Neuronal stem cell (in vitro differentiated cells): ENCODE results near the gene SEPTIN5.

ENCODE experiments used
- DNase-seq: peaks from one replicate; pipeline ENCODE4 v3.0.0-alpha.2; 2013; ENCODE audit warnings: low spot score
- H2AFZ ChIP-seq: one replicate; pipeline ENCODE4 v1.6.1; 2013; ENCODE audit warnings: mild to moderate bottlenecking, low read length, inconsistent platforms
- H2AK5ac ChIP-seq: 2 replicates; pipeline ENCODE4 v1.6.1; 2013; ENCODE audit warnings: low read depth, mild to moderate bottlenecking, inconsistent platforms, low read length, moderate library complexity, mixed read lengths
- H2BK120ac ChIP-seq: 2 replicates; pipeline ENCODE4 v1.6.1; 2013; ENCODE audit warnings: low read depth, mild to moderate bottlenecking, inconsistent platforms, low read length, moderate library complexity, mixed read lengths
- H2BK12ac ChIP-seq: one replicate; pipeline ENCODE4 v1.6.1; 2013; ENCODE audit warnings: low read length, inconsistent platforms
- H2BK15ac ChIP-seq: 2 replicates; pipeline ENCODE4 v1.6.1; 2013; ENCODE audit warnings: mild to moderate bottlenecking, low read length, inconsistent platforms, mixed read lengths
- H2BK5ac ChIP-seq: one replicate; pipeline ENCODE4 v1.6.1; 2013; ENCODE audit warnings: inconsistent platforms, mild to moderate bottlenecking, low read length, moderate library complexity
- H3K14ac ChIP-seq: one replicate; pipeline ENCODE4 v1.6.1; 2013; ENCODE audit warnings: low read length, inconsistent platforms
- H3K18ac ChIP-seq: 2 replicates; pipeline ENCODE4 v1.6.1; 2013; ENCODE audit warnings: low read length, inconsistent platforms
- H3K23ac ChIP-seq: 2 replicates; pipeline ENCODE4 v1.6.1; 2013; ENCODE audit warnings: low read depth, mild to moderate bottlenecking, mixed read lengths, low read length, inconsistent platforms; ENCODE audit not compliant: poor library complexity
- H3K27ac ChIP-seq: replicated peaks from 3 replicates; pipeline ENCODE4 v1.5.1; 2013; ENCODE audit warnings: low read length, inconsistent platforms
- H3K27me3 ChIP-seq, 3 experiments: 2 replicates each; pipeline ENCODE4 v1.6.1; 2013; ENCODE audit warnings: low read length in 3 of 3, mild to moderate bottlenecking in 2 of 3, inconsistent platforms in 1 of 3, low read depth in 1 of 3, mixed read lengths in 1 of 3, moderate library complexity in 1 of 3; ENCODE audit not compliant: control insufficient read depth in 3 of 3, insufficient read depth in 3 of 3
- H3K36me3 ChIP-seq, 2 donors: replicated peaks in 1 of 2; 2 replicates each; pipeline ENCODE4 v1.6.1; 2013; ENCODE audit warnings: low read length in 2 of 2; ENCODE audit not compliant: control insufficient read depth in 2 of 2, insufficient read depth in 2 of 2
- H3K4ac ChIP-seq: 2 replicates; pipeline ENCODE4 v1.6.1; 2013; ENCODE audit warnings: inconsistent platforms, mild to moderate bottlenecking, low read length, moderate library complexity
- H3K4me1 ChIP-seq, 2 donors: 1 replicate in 1 of 2; 2 replicates in 1 of 2; pipeline ENCODE4 v1.6.1; 2013; ENCODE audit warnings: low read length in 2 of 2, low read depth in 1 of 2; ENCODE audit not compliant: control insufficient read depth in 2 of 2, insufficient read depth in 1 of 2
- H3K4me2 ChIP-seq: one replicate; pipeline ENCODE4 v1.6.1; 2013; ENCODE audit warnings: mild to moderate bottlenecking, low read length, inconsistent platforms; ENCODE audit not compliant: insufficient read depth, poor library complexity, severe bottlenecking
- H3K4me3 ChIP-seq, 2 donors: 2 replicates each; pipeline ENCODE4 v1.5.1; 2013; ENCODE audit warnings: low read length in 2 of 2, mild to moderate bottlenecking in 2 of 2, inconsistent platforms in 1 of 2, moderate library complexity in 1 of 2
- H3K79me1 ChIP-seq: one replicate; pipeline ENCODE4 v1.6.1; 2013; ENCODE audit warnings: low read depth, mild to moderate bottlenecking, inconsistent platforms, low read length, moderate library complexity
- H3K9ac ChIP-seq: one replicate; pipeline ENCODE4 v1.6.1; 2013; ENCODE audit warnings: mild to moderate bottlenecking, low read depth, low read length, inconsistent platforms; ENCODE audit not compliant: poor library complexity
- H3K9me3 ChIP-seq, 2 donors: replicated peaks in 1 of 2; 2 replicates each; pipeline versions ENCODE3 to v1.6.1; 2013; ENCODE audit warnings: low read length in 2 of 2, mild to moderate bottlenecking in 2 of 2, inconsistent platforms in 1 of 2, low read depth in 1 of 2, mixed read lengths in 1 of 2, moderate library complexity in 1 of 2; ENCODE audit not compliant: control insufficient read depth in 2 of 2, insufficient read depth in 1 of 2
- H4K8ac ChIP-seq: one replicate; pipeline ENCODE4 v1.6.1; 2013; ENCODE audit warnings: low read depth, mild to moderate bottlenecking, inconsistent platforms, low read length, moderate library complexity
- H4K91ac ChIP-seq: one replicate; pipeline ENCODE4 v1.6.1; 2013; ENCODE audit warnings: low read length, low read depth, mild to moderate bottlenecking, inconsistent platforms; ENCODE audit not compliant: poor library complexity
- WGBS, 2 donors: extraction: QIAGEN DNeasy Blood & Tissue Kit; methylation state at CpG; one replicate each; pipeline ENCODE4 v1.1.7; 2013; ENCODE audit warnings: missing lambda C conversion rate in 2 of 2, mixed read lengths in 1 of 2; ENCODE audit not compliant: insufficient read length in 2 of 2, insufficient replicate concordance in 1 of 2; ENCODE audit errors: extremely low coverage in 2 of 2; 5-methylcytosine and 5-hydroxymethylcytosine counted together

The SEPTIN5 gene

GRCh38 chr22:19686946-19687345 lies 27.4 kb upstream of the SEPTIN5 start:
- peaks cover 0 to 8% of the 10 kb centered on the region in 2 donors for H3K4me1 ChIP-seq

GRCh38 chr22:19687561-19688300 lies 26.6 kb upstream of the SEPTIN5 start:
- Histone ChIP-seq H3K4me1 (peaks cover 0 to 8% of the 10 kb centered on the region in 2 donors), H3K4ac (peak overlapping the region; percentile 37), H3K79me1 (no peaks in the 10 kb centered on the region), H3K4me3 (no peak overlapping the region), H3K4me2 (no peak overlapping the region), H3K9me3 (no peaks in the 10 kb centered on the region), H3K36me3 (no peaks in the 10 kb centered on the region), H2AK5ac (peak overlapping the region; percentile 53), H3K23ac (peak overlapping the region; percentile 91), H4K91ac (no peak overlapping the region), H3K27ac (no peak overlapping the region), H2AFZ (no peak overlapping the region), H4K8ac (no peak overlapping the region), H2BK120ac (peak overlapping the region; percentile 47), H3K9ac (peak overlapping the region; percentile 21), H2BK5ac (no peak overlapping the region), H2BK15ac (no peak overlapping the region), H3K18ac (peak overlapping the region; percentile 71), H3K27me3 (peaks cover 0 to 39% (median 0%) of the 10 kb centered on the region in 3 experiments), H3K14ac (peak overlapping the region; percentile 8), H2BK12ac (peak overlapping the region; percentile 73)
- DNase-seq = no peak
- WGBS, 2 donors = no CpG with 5 or more reads among the region's 22 CpGs

More at GRCh38 chr22:19686946-19687345, 27.4 kb upstream of the SEPTIN5 start:
- Histone ChIP-seq H3K9me3 (no peaks in the 10 kb centered on the region), H3K4me2 (no peak overlapping the region), H3K4ac (no peak overlapping the region), H2BK15ac (no peak overlapping the region), H3K36me3 (no peaks in the 10 kb centered on the region), H3K79me1 (no peaks in the 10 kb centered on the region), H3K18ac (no peak overlapping the region), H3K4me3 (no peak overlapping the region), H2BK12ac (no peak overlapping the region), H3K27me3 (peaks cover 0 to 36% (median 0%) of the 10 kb centered on the region in 3 experiments), H4K8ac (no peak overlapping the region), H3K14ac (no peak overlapping the region), H2BK120ac (no peak overlapping the region), H2AK5ac (no peak overlapping the region), H4K91ac (no peak overlapping the region), H3K9ac (no peak overlapping the region), H3K23ac (no peak overlapping the region), H2AFZ (no peak overlapping the region), H2BK5ac (no peak overlapping the region), H3K27ac (no peak overlapping the region)
- DNase-seq = no peak
- WGBS, 2 donors = no CpG with 5 or more reads among the region's 7 CpGs

- H3K4me2 ChIP-seq = no peak overlapping the region
- no CpG with 5 or more reads among the region's 21 CpGs for WGBS, 2 donors
- no peak overlapping the region for H4K8ac ChIP-seq
These were observed 25.7 kb upstream of the SEPTIN5 start for GRCh38 chr22:19688301-19689290.

More at GRCh38 chr22:19688301-19689290, 25.7 kb upstream of the SEPTIN5 start:
- Histone ChIP-seq H2BK12ac (peak overlapping the region; percentile 14), H3K9me3 (no peaks in the 10 kb centered on the region), H3K23ac (peak overlapping the region; percentile 91), H2BK15ac (peak overlapping the region; percentile 81), H3K4me3 (no peak overlapping the region), H3K27me3 (peaks cover 0 to 40% (median 0%) of the 10 kb centered on the region in 3 experiments), H3K79me1 (no peaks in the 10 kb centered on the region), H4K91ac (no peak overlapping the region), H2AK5ac (peak overlapping the region; percentile 53), H3K27ac (no peak overlapping the region), H3K14ac (peak overlapping the region; percentile 38), H2BK5ac (peak overlapping the region; percentile 33), H3K4ac (no peak overlapping the region), H3K9ac (no peak overlapping the region), H2BK120ac (peak overlapping the region; percentile 47), H2AFZ (no peak overlapping the region), H3K4me1 (peaks cover 0 to 8% of the 10 kb centered on the region in 2 donors), H3K18ac (peak overlapping the region; percentile 90), H3K36me3 (no peaks in the 10 kb centered on the region)
- no peak for DNase-seq
